OCI-LY1 (cell line): ENCODE data around the gene PRAME.

Experiments
- H2AFZ ChIP-seq: fragments of 200-600 bp; sonication (generic), shearing (Covaris generic); 2 replicates; pipeline ENCODE4 v1.6.0; 2014; ENCODE audit warnings: antibody characterized with exemption, mild to moderate bottlenecking, low read length
- H3F3A ChIP-seq: fragments of 200-600 bp; sonication (generic), shearing (Covaris generic); 2 replicates; pipeline ENCODE4 v1.6.0; 2014; ENCODE audit warnings: mild to moderate bottlenecking, antibody characterized with exemption, low read length, moderate library complexity; ENCODE audit not compliant: insufficient read depth
- H3K27ac ChIP-seq: fragments of 200-600 bp; sonication (generic); 2 replicates; pipeline ENCODE4 v1.5.1; 2014; ENCODE audit warnings: low read length, mixed run types, mild to moderate bottlenecking, low read depth; ENCODE audit not compliant: poor library complexity, severe bottlenecking
- H3K27me3 ChIP-seq: fragments of 200-600 bp; sonication (generic); 2 replicates; pipeline ENCODE4 v1.6.0; 2014; ENCODE audit warnings: antibody characterized with exemption, mild to moderate bottlenecking, low read length, moderate library complexity; ENCODE audit not compliant: insufficient read depth
- H3K36me3 ChIP-seq: fragments of 200-600 bp; sonication (generic); 2 replicates; pipeline ENCODE4 v1.6.1; 2014; ENCODE audit warnings: mild to moderate bottlenecking, antibody characterized with exemption, low read length, moderate library complexity, mixed read lengths; ENCODE audit not compliant: insufficient read depth
- H3K4me1 ChIP-seq: fragments of 200-600 bp; sonication (generic); 2 replicates; pipeline ENCODE4 v1.5.1; 2014; ENCODE audit warnings: mild to moderate bottlenecking, low read length, moderate library complexity; ENCODE audit not compliant: insufficient read depth, severe bottlenecking
- H3K4me2 ChIP-seq: fragments of 200-600 bp; sonication (generic), shearing (Covaris generic); 2 replicates; pipeline ENCODE4 v1.6.1; 2014; ENCODE audit warnings: low read length
- H3K4me3 ChIP-seq: fragments of 200-600 bp; sonication (generic); 2 replicates; pipeline ENCODE4 v1.5.1; 2014; ENCODE audit warnings: low read length, low read depth, mild to moderate bottlenecking, mixed read lengths; ENCODE audit not compliant: poor library complexity, severe bottlenecking
- H3K79me2 ChIP-seq: fragments of 200-600 bp; shearing (Covaris generic); 2 replicates; pipeline ENCODE4 v1.6.1; 2016; ENCODE audit warnings: mixed run types, low read length, mixed read lengths; ENCODE audit not compliant: insufficient read depth
- H3K9ac ChIP-seq: fragments of 200-600 bp; sonication (generic), shearing (Covaris generic); 2 replicates; pipeline ENCODE4 v1.6.1; 2014; ENCODE audit warnings: mild to moderate bottlenecking, low read length, mixed read lengths
- H3K9me2 ChIP-seq: fragments of 200-600 bp; sonication (generic), shearing (Covaris generic); 2 replicates; pipeline ENCODE4 v1.6.1; 2014; ENCODE audit warnings: low read depth, mild to moderate bottlenecking, low read length, mixed read lengths
- H3K9me3 ChIP-seq: fragments of 200-600 bp; shearing (Covaris generic); 2 replicates; pipeline ENCODE4 v1.6.1; 2014; ENCODE audit warnings: low read length, mixed read lengths
- H4K20me1 ChIP-seq: fragments of 200-600 bp; sonication (generic), shearing (Covaris generic); 2 replicates; pipeline ENCODE4 v1.6.0; 2016; ENCODE audit warnings: mild to moderate bottlenecking, low read length; ENCODE audit not compliant: insufficient read depth
- EZH2 ChIP-seq: fragments of 200-600 bp; sonication (generic), shearing (Covaris generic); IDR thresholded peaks from 2 replicates; pipeline ENCODE4 v1.8.0; 2017; ENCODE audit warnings: borderline replicate concordance, mixed run types, mild to moderate bottlenecking, antibody characterized with exemption, low read length, moderate library complexity, mixed read lengths
- TF ChIP-seq, protein P1 (sequence below): fragments of 200-600 bp; sonication (generic), shearing (Covaris generic); IDR thresholded peaks from 2 replicates; pipeline ENCODE4 v1.5.1; 2017; ENCODE audit warnings: mild to moderate bottlenecking, antibody characterized with exemption, low read length, moderate library complexity, mixed read lengths

Gene PRAME

DNA sequence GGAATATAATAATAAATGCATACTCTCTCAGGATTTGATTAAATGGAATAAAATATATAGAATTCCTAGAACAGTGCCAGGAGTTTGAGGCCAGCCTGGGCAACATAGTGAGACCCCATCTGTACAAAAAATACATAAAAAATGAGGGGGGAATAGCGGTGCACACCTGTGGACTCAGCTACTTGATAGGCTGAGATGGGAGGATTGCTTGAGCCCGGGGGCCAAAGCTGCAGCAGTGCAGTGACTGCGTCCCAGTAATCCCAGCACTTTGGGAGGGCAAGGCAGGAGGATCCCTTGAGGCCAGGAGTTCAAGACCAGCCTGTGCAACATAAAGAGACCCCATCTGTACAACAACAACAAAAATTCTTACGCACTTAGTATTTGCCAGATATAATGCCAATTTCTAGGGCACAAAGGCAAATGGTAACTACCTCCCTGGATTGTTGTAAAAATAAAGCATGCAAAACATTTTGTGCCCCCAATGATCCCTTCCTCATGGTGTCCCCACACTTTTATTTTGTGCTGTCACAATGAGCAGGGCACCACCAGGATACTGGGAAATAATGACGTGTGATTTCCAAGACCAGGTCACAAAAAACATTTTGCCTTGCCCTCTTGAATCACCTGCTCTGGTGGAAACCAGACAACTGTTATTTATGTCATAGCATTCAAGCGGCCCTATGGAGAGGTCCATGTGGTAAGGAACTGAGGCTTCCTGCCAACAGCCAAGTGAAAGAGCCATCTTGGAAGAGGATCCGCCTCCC lies 20.7 kb downstream of the PRAME start:
- Histone ChIP-seq H3K4me3 (no peak overlapping the region), H3K9ac (no peak overlapping the region), H3K27me3 (no peaks in the 10 kb centered on the region), H3F3A (no peaks in the 10 kb centered on the region), H3K79me2 (no peaks in the 10 kb centered on the region), H3K27ac (no peak overlapping the region), H3K9me2 (no peaks in the 10 kb centered on the region), H3K9me3 (no peaks in the 10 kb centered on the region), H3K4me2 (no peak overlapping the region), H2AFZ (no peak overlapping the region), H4K20me1 (no peaks in the 10 kb centered on the region), H3K36me3 (no peaks in the 10 kb centered on the region), H3K4me1 (no peaks in the 10 kb centered on the region)
- TF ChIP-seq EZH2 = no peak
- TF ChIP-seq, protein P1, sequence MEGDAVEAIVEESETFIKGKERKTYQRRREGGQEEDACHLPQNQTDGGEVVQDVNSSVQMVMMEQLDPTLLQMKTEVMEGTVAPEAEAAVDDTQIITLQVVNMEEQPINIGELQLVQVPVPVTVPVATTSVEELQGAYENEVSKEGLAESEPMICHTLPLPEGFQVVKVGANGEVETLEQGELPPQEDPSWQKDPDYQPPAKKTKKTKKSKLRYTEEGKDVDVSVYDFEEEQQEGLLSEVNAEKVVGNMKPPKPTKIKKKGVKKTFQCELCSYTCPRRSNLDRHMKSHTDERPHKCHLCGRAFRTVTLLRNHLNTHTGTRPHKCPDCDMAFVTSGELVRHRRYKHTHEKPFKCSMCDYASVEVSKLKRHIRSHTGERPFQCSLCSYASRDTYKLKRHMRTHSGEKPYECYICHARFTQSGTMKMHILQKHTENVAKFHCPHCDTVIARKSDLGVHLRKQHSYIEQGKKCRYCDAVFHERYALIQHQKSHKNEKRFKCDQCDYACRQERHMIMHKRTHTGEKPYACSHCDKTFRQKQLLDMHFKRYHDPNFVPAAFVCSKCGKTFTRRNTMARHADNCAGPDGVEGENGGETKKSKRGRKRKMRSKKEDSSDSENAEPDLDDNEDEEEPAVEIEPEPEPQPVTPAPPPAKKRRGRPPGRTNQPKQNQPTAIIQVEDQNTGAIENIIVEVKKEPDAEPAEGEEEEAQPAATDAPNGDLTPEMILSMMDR = no peak

DNA sequence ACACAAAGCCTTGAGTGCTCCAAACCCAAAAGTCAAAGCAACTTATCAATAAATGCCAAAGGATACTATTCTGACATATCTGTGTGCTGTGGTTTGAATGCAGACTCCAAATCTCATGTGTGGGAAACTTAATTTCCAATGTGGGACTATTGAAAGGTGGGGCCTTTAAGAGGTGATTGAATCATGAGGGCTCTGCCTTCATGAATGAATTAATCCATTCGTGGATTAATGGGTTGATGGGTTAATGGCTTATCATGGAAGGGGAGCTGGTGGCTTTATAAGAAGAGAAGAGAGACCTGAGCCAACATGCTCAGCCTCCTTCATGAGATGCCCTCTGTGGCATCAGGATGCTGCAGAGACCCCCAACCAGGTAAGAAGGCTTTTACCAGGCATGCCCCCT lies 22.1 kb downstream of the PRAME start:
- Histone ChIP-seq H3K27me3 (no peaks in the 10 kb centered on the region), H3K4me3 (no peak overlapping the region), H3K4me1 (no peaks in the 10 kb centered on the region), H3K4me2 (no peak overlapping the region), H3K9me3 (no peaks in the 10 kb centered on the region), H2AFZ (no peak overlapping the region), H3K9ac (no peak overlapping the region), H3K79me2 (no peaks in the 10 kb centered on the region), H4K20me1 (no peaks in the 10 kb centered on the region), H3K36me3 (no peaks in the 10 kb centered on the region), H3K27ac (no peak overlapping the region), H3K9me2 (no peaks in the 10 kb centered on the region), H3F3A (no peaks in the 10 kb centered on the region)
- no peak for TF ChIP-seq EZH2
- TF ChIP-seq, protein P1 = no peak

DNA sequence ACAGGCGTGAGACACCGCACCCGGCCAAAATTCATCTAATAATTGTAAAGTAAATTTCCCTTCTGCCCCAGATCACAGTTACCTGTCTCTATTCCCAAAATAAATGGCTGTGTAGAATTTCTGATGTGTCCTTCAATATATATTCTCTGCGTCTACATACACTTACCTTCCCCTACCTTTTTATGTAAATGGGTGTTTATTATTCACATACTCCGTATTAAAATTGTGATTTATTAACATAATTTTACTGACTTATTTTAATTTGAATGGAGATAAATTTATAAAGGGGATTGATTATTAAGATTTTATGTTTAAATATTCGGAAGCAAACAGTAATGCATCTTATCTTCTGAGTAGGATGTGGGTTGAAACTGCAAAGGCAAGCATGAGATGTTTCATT lies 22.6 kb downstream of the PRAME start:
- Histone ChIP-seq H3F3A (no peaks in the 10 kb centered on the region), H3K27ac (no peak overlapping the region), H3K4me3 (no peak overlapping the region), H3K4me2 (no peak overlapping the region), H3K36me3 (no peaks in the 10 kb centered on the region), H3K9me2 (no peaks in the 10 kb centered on the region), H3K79me2 (no peaks in the 10 kb centered on the region), H3K9me3 (no peaks in the 10 kb centered on the region), H4K20me1 (no peaks in the 10 kb centered on the region), H3K4me1 (no peaks in the 10 kb centered on the region), H3K27me3 (no peaks in the 10 kb centered on the region), H2AFZ (no peak overlapping the region), H3K9ac (no peak overlapping the region)
- no peak for TF ChIP-seq EZH2
- TF ChIP-seq, protein P1 = no peak
